Liver (tissue), 9 donors: ENCODE data around the gene FMOD. TPM values are rescaled to one million over a fixed set of nuclear protein-coding genes. Genes with fewer than 3 reads are reported as not detected.

Experiments used
- DNase-seq: peaks from one replicate; pipeline ENCODE4 v3.0.0-alpha.2; 2017; ENCODE audit warnings: low spot score
- H3K27ac ChIP-seq, 2 donors: one replicate each; pipeline ENCODE4 v1.7.0; 2013; ENCODE audit warnings: inconsistent platforms in 2 of 2, low read length in 2 of 2, control low read depth in 1 of 2, low read depth in 1 of 2, mild to moderate bottlenecking in 1 of 2
- H3K27me3 ChIP-seq, 4 donors: one replicate each; pipeline versions ENCODE4 v1.6.1 to v1.7.0; 2013; ENCODE audit warnings: low read length in 3 of 4, inconsistent platforms in 1 of 4, mild to moderate bottlenecking in 1 of 4, moderate library complexity in 1 of 4; ENCODE audit not compliant: control insufficient read depth in 4 of 4, insufficient read depth in 4 of 4
- H3K36me3 ChIP-seq, 4 donors: one replicate each; pipeline versions ENCODE4 v1.6.1 to v1.7.0; 2013; ENCODE audit warnings: low read length in 3 of 4, mild to moderate bottlenecking in 3 of 4, low read depth in 1 of 4, moderate library complexity in 1 of 4; ENCODE audit not compliant: control insufficient read depth in 4 of 4, insufficient read depth in 3 of 4
- H3K4me1 ChIP-seq, 4 donors: one replicate each; pipeline versions ENCODE4 v1.6.1 to v1.7.0; 2013; ENCODE audit warnings: low read length in 3 of 4, mild to moderate bottlenecking in 3 of 4, moderate library complexity in 1 of 4; ENCODE audit not compliant: control insufficient read depth in 4 of 4, insufficient read depth in 4 of 4
- H3K4me3 ChIP-seq, 3 donors: one replicate each; pipeline versions ENCODE4 v1.6.1 to v1.7.0; 2013; ENCODE audit warnings: low read length in 3 of 3, control low read depth in 1 of 3, low read depth in 1 of 3, mild to moderate bottlenecking in 1 of 3
- H3K9ac ChIP-seq, 2 donors: one replicate each; pipeline ENCODE4 v1.7.0; 2013; ENCODE audit warnings: low read length in 2 of 2, mild to moderate bottlenecking in 2 of 2, moderate library complexity in 2 of 2, control low read depth in 1 of 2, low read depth in 1 of 2
- H3K9me3 ChIP-seq, 4 donors: one replicate each; pipeline versions ENCODE4 v1.6.1 to v1.7.0; 2013; ENCODE audit warnings: low read length in 3 of 4; ENCODE audit not compliant: control insufficient read depth in 4 of 4
- CTCF ChIP-seq: fragments of 150-350 bp; IDR thresholded peaks from 2 replicates; pipeline ENCODE4 v1.5.1; 2017; ENCODE audit warnings: improper control_type of control experiment, low read depth, low read length; ENCODE audit not compliant: missing input control
- EGR1 ChIP-seq, 2 donors: IDR thresholded peaks; 2 replicates each; pipeline ENCODE4 v1.6.1; 2016 to 2018; ENCODE audit warnings: antibody characterized with exemption in 2 of 2, low read depth in 2 of 2
- GABPA ChIP-seq, 2 donors: IDR thresholded peaks in 1 of 2; conservative IDR thresholded peaks in 1 of 2; 2 replicates each; pipeline ENCODE4 v1.6.1; 2016; ENCODE audit warnings: antibody characterized with exemption in 2 of 2, mild to moderate bottlenecking in 1 of 2, moderate library complexity in 1 of 2
- HNF4A ChIP-seq, 2 donors: conservative IDR thresholded peaks; 2 replicates each; pipeline ENCODE4 v1.6.1; 2016; ENCODE audit warnings: antibody characterized with exemption in 2 of 2, mild to moderate bottlenecking in 2 of 2
- JUND ChIP-seq, 2 donors: IDR thresholded peaks; 2 replicates each; pipeline ENCODE4 v1.6.1; 2016; ENCODE audit warnings: antibody characterized with exemption in 2 of 2
- MAX ChIP-seq: IDR thresholded peaks from 2 replicates; pipeline ENCODE4 v1.6.1; 2016; ENCODE audit warnings: antibody characterized with exemption
- RAD21 ChIP-seq, 2 donors: IDR thresholded peaks; 2 replicates each; pipeline ENCODE4 v1.6.1; 2016; ENCODE audit warnings: antibody characterized with exemption in 2 of 2, mild to moderate bottlenecking in 2 of 2
- RXRA ChIP-seq, 2 donors: IDR thresholded peaks; 2 replicates each; pipeline ENCODE4 v1.6.1; 2017 to 2018; ENCODE audit warnings: antibody characterized with exemption in 2 of 2, mild to moderate bottlenecking in 1 of 2
- YY1 ChIP-seq: IDR thresholded peaks from 2 replicates; pipeline ENCODE4 v1.6.1; 2016; ENCODE audit warnings: antibody characterized with exemption, mild to moderate bottlenecking
- ZBTB33 ChIP-seq: IDR thresholded peaks from 2 replicates; pipeline ENCODE4 v1.6.1; 2016; ENCODE audit warnings: antibody characterized with exemption
- WGBS: extraction: QIAGEN DNeasy Blood & Tissue Kit; methylation state at CpG from one replicate; pipeline ENCODE4 v1.1.7; 2013; 5-methylcytosine and 5-hydroxymethylcytosine counted together
- polyA plus RNA-seq, 2 donors: library from polyadenylated mRNA; stranded (reverse) in 1 of 2; unstranded in 1 of 2; fragments of 200-250 nt in 1 of 2; fragments of >200 nt in 1 of 2; fragmentation: Nextera tagmentation in 1 of 2; extraction: Ambion mirVana in 1 of 2; gene quantifications; one replicate each; pipeline versions ENCODE4 v1.2.1 to v1.2.3, GENCODE V29; 2013 to 2015
- total RNA-seq, 2 donors: library from RNA; depleted of rRNA; stranded (reverse); fragments of >200 nt; gene quantifications; one replicate each; pipeline ENCODE4 v1.2.3, GENCODE V29; 2014
- donor health status: healthy.
- donor health status: healthy.
- donor health status: healthy.
- donor health status: healthy.
- donor health status: healthy.

Gene FMOD
- total and polyA plus RNA-seq, 4 donors: 1.0 to 7.0 (median 2.4) TPM

- TF ChIP-seq RXRA (IDR thresholded peaks at IDR 0.05) (no peak), YY1 (no peak)
- H3K4me3 ChIP-seq: no peak overlapping the region
- peaks cover 0 to 6% (median 0%) of the 10 kb centered on the region in 4 donors for H3K27me3 ChIP-seq
- no peak overlapping the region for H3K27ac ChIP-seq
- H3K9ac ChIP-seq: no peak overlapping the region
- 69% methylated on average over 7 of the region's 7 CpGs for WGBS
- H3K4me1 ChIP-seq: no peaks in the 10 kb centered on the region
- DNase-seq: no peak
- no peaks in the 10 kb centered on the region for H3K9me3 ChIP-seq
- H3K36me3 ChIP-seq: no peaks in the 10 kb centered on the region
Observed at GRCh38 chr1:203346060-203346768, 4.7 kb downstream of the FMOD start.

GRCh38 chr1:203343956-203344754 is 6.8 kb downstream of the FMOD start:
- no peaks in the 10 kb centered on the region for H3K36me3 ChIP-seq
- H3K4me3 ChIP-seq: no peak overlapping the region
- 83% methylated on average over 9 of the region's 9 CpGs for WGBS
- H3K27ac ChIP-seq: no peak overlapping the region
- peaks cover 0 to 7% (median 5%) of the 10 kb centered on the region in 4 donors for H3K4me1 ChIP-seq
- no peak overlapping the region for H3K9ac ChIP-seq
- H3K27me3 ChIP-seq: peaks cover 0 to 6% (median 0%) of the 10 kb centered on the region in 4 donors
- TF ChIP-seq MAX (no peak), CTCF (no peak), YY1 (no peak)
- no peak for DNase-seq
- H3K9me3 ChIP-seq: no peaks in the 10 kb centered on the region

- Histone ChIP-seq H3K27me3 (no peaks in the 10 kb centered on the region), H3K36me3 (no peaks in the 10 kb centered on the region), H3K4me3 (no peak overlapping the region), H3K9me3 (no peaks in the 10 kb centered on the region), H3K4me1 (peaks cover 0 to 7% (median 5%) of the 10 kb centered on the region in 4 donors), H3K9ac (no peak overlapping the region), H3K27ac (no peak overlapping the region)
- 50% methylated on average over 23 of the region's 23 CpGs for WGBS
- TF ChIP-seq ZBTB33: no peak
- TF ChIP-seq RAD21 (IDR thresholded peaks at IDR 0.05): peak; percentile 56 to 78
- no peak for TF ChIP-seq GABPA (IDR thresholded peaks at IDR 0.05 in 1 of 2, conservative IDR thresholded peaks at IDR 0.05 in 1 of 2)
- TF ChIP-seq JUND (IDR thresholded peaks at IDR 0.05): no peak
- TF ChIP-seq HNF4A (conservative IDR thresholded peaks at IDR 0.05): peak in 1 of 2 donors; percentile 18
- TF ChIP-seq EGR1 (IDR thresholded peaks at IDR 0.05; ENCODE audit: low read depth in 2 of 2): no peak
- peak; percentile 70 for TF ChIP-seq CTCF
- peak; percentile 66 for DNase-seq
Observed at GRCh38 chr1:203342192-203342940, 8.6 kb downstream of the FMOD start.
